ENCODE measurements around the gene ADAD2.

- TF ChIP-seq CTCF (conservative IDR thresholded peaks at IDR 0.05) (no peak), EZH2 (IDR thresholded peaks at IDR 0.05; ENCODE audit: low read depth) (no peak)
These were observed 34.6 kb downstream of the ADAD2 start for GRCh38 chr16:84225571-84225970.
